H9 (cell line): ENCODE results near the gene NHLH1. TPM values are rescaled to one million over a fixed set of nuclear protein-coding genes. Genes with fewer than 3 reads are reported as not detected.

ENCODE experiments used
- DNase-seq: peaks from one replicate; pipeline ENCODE4 v3.0.0-alpha.2; 2017
- H2AFZ ChIP-seq: one replicate; pipeline ENCODE4 v1.6.1; 2013; ENCODE audit warnings: mild to moderate bottlenecking, low read length, control low read depth, moderate library complexity
- H2AK5ac ChIP-seq: 2 replicates; pipeline ENCODE4 v1.6.1; 2013; ENCODE audit warnings: low read length, control low read depth, mixed read lengths; ENCODE audit not compliant: insufficient read length
- H2BK120ac ChIP-seq: one replicate; pipeline ENCODE4 v1.6.1; 2013; ENCODE audit warnings: low read depth, mild to moderate bottlenecking, low read length, control low read depth, inconsistent platforms; ENCODE audit not compliant: poor library complexity, severe bottlenecking
- H2BK12ac ChIP-seq: 2 replicates; pipeline ENCODE4 v1.6.1; 2013; ENCODE audit warnings: low read length, control low read depth, mixed read lengths, low read depth; ENCODE audit not compliant: insufficient read length
- H2BK15ac ChIP-seq: 2 replicates; pipeline ENCODE4 v1.6.1; 2013; ENCODE audit warnings: low read depth, low read length, control low read depth
- H2BK20ac ChIP-seq: one replicate; pipeline ENCODE4 v1.6.1; 2013; ENCODE audit warnings: low read depth, mild to moderate bottlenecking, low read length, control low read depth, inconsistent platforms; ENCODE audit not compliant: poor library complexity, severe bottlenecking
- H2BK5ac ChIP-seq: 2 replicates; pipeline ENCODE4 v1.6.1; 2013; ENCODE audit warnings: low read length, control low read depth, mixed read lengths; ENCODE audit not compliant: insufficient read length
- H3K14ac ChIP-seq: 2 replicates; pipeline ENCODE4 v1.6.1; 2013; ENCODE audit warnings: low read length, control low read depth; ENCODE audit not compliant: insufficient read depth
- H3K18ac ChIP-seq: 2 replicates; pipeline ENCODE4 v1.6.1; 2013; ENCODE audit warnings: low read depth, mild to moderate bottlenecking, mixed read lengths, low read length, control low read depth; ENCODE audit not compliant: insufficient read length
- H3K23ac ChIP-seq: 2 replicates; pipeline ENCODE4 v1.6.1; 2013; ENCODE audit warnings: low read length, control low read depth, mixed read lengths, low read depth; ENCODE audit not compliant: insufficient read length
- H3K23me2 ChIP-seq: 2 replicates; pipeline ENCODE4 v1.6.1; 2013; ENCODE audit warnings: low read depth, mild to moderate bottlenecking, mixed read lengths, low read length, control low read depth; ENCODE audit not compliant: insufficient read length, poor library complexity, severe bottlenecking
- H3K27ac ChIP-seq: 2 replicates; pipeline ENCODE4 v1.5.1; 2013; ENCODE audit warnings: low read length, control low read depth, mixed read lengths, low read depth; ENCODE audit not compliant: insufficient read length
- H3K27me3 ChIP-seq: 2 replicates; pipeline ENCODE4 v1.6.1; 2013; ENCODE audit warnings: low read length, control low read depth, inconsistent platforms; ENCODE audit not compliant: insufficient read depth
- H3K4ac ChIP-seq: 2 replicates; pipeline ENCODE4 v1.6.1; 2013; ENCODE audit warnings: low read depth, mild to moderate bottlenecking, control low read depth, inconsistent platforms, low read length, moderate library complexity
- H3K4me1 ChIP-seq: 2 replicates; pipeline ENCODE4 v1.6.1; 2013; ENCODE audit warnings: low read length, control low read depth, inconsistent platforms; ENCODE audit not compliant: insufficient read depth
- H3K4me2 ChIP-seq: 2 replicates; pipeline ENCODE4 v1.6.1; 2013; ENCODE audit warnings: low read length, control low read depth, mixed read lengths; ENCODE audit not compliant: insufficient read length, insufficient read depth
- H3K56ac ChIP-seq: 2 replicates; pipeline ENCODE4 v1.6.1; 2013; ENCODE audit warnings: low read depth, mild to moderate bottlenecking, mixed read lengths, low read length, control low read depth; ENCODE audit not compliant: insufficient read length
- H3K79me1 ChIP-seq: 2 replicates; pipeline ENCODE4 v1.6.1; 2013; ENCODE audit warnings: low read depth, mild to moderate bottlenecking, moderate library complexity, low read length, control low read depth, inconsistent platforms; ENCODE audit not compliant: insufficient read depth, poor library complexity, severe bottlenecking
- H3K79me2 ChIP-seq: 2 replicates; pipeline ENCODE4 v1.6.1; 2013; ENCODE audit warnings: low read length, control low read depth, inconsistent platforms; ENCODE audit not compliant: insufficient read depth
- H3K9ac ChIP-seq: 2 replicates; pipeline ENCODE4 v1.6.1; 2013; ENCODE audit warnings: low read length, control low read depth, mixed read lengths; ENCODE audit not compliant: insufficient read length; ENCODE audit errors: extremely low read depth
- H3K9me3 ChIP-seq: one replicate; pipeline ENCODE4 v1.6.1; 2013; ENCODE audit warnings: low read depth, low read length, inconsistent platforms; ENCODE audit not compliant: control insufficient read depth
- H3T11ph ChIP-seq: one replicate; pipeline ENCODE4 v1.6.1; 2013; ENCODE audit warnings: mild to moderate bottlenecking, low read length, control low read depth, inconsistent platforms
- H4K20me1 ChIP-seq: one replicate; pipeline ENCODE4 v1.6.1; 2013; ENCODE audit not compliant: control insufficient read depth, insufficient read length, insufficient read depth
- H4K5ac ChIP-seq: 2 replicates; pipeline ENCODE4 v1.6.1; 2013; ENCODE audit warnings: low read depth, mild to moderate bottlenecking, mixed read lengths, low read length, control low read depth; ENCODE audit not compliant: insufficient read length
- H4K8ac ChIP-seq: replicated peaks from 2 replicates; pipeline ENCODE4 v1.6.1; 2013; ENCODE audit warnings: low read length, control low read depth, mixed read lengths, low read depth; ENCODE audit not compliant: insufficient read length
- H4K91ac ChIP-seq: 2 replicates; pipeline ENCODE4 v1.6.1; 2013; ENCODE audit warnings: low read depth, mild to moderate bottlenecking, moderate library complexity, mixed read lengths, low read length, control low read depth; ENCODE audit not compliant: insufficient read length
- H3K27ac Mint-ChIP-seq, 3 experiments: 2 replicates in 2 of 3; 3 replicates in 1 of 3; pipeline ENCODE4 v1.8.0; 2020 to 2021; ENCODE audit warnings: mixed read lengths in 3 of 3, mild to moderate bottlenecking in 1 of 3, moderate library complexity in 1 of 3
- H3K27me3 Mint-ChIP-seq: 2 replicates; pipeline ENCODE4 v1.8.0; 2021; ENCODE audit warnings: low read depth, mild to moderate bottlenecking, moderate library complexity, mixed read lengths
- H3K36me3 Mint-ChIP-seq, 3 experiments: 2 replicates in 2 of 3; 3 replicates in 1 of 3; pipeline ENCODE4 v1.8.0; 2020 to 2021; ENCODE audit warnings: low read depth in 3 of 3, mixed read lengths in 3 of 3; ENCODE audit not compliant: insufficient read depth in 1 of 3
- H3K4me1 Mint-ChIP-seq, 2 experiments: 2 replicates each; pipeline ENCODE4 v1.8.0; 2020; ENCODE audit warnings: mixed read lengths in 2 of 2
- H3K4me3 Mint-ChIP-seq, 2 experiments: 2 replicates in 1 of 2; 3 replicates in 1 of 2; pipeline ENCODE4 v1.8.0; 2020 to 2021; ENCODE audit warnings: mild to moderate bottlenecking in 2 of 2, mixed read lengths in 2 of 2, moderate library complexity in 1 of 2
- H3K9me3 Mint-ChIP-seq, 2 experiments: 2 replicates in 1 of 2; 3 replicates in 1 of 2; pipeline ENCODE4 v1.8.0; 2020; ENCODE audit warnings: mild to moderate bottlenecking in 2 of 2, mixed read lengths in 2 of 2, moderate library complexity in 1 of 2
- WGBS: extraction: QIAGEN DNeasy Blood & Tissue Kit; methylation state at CpG from one replicate; pipeline ENCODE4 v1.1.7; 2013; ENCODE audit warnings: missing lambda C conversion rate, low lambda C conversion rate, mixed read lengths; ENCODE audit not compliant: insufficient read length; ENCODE audit errors: extremely low coverage; 5-methylcytosine and 5-hydroxymethylcytosine counted together
- total RNA-seq: library from RNA; stranded (reverse); gene quantifications from 2 replicates; pipeline ENCODE4 v1.2.1, GENCODE V29; 2021
- TF ChIP-seq, protein P1 (sequence below): fragments of 200-600 bp; sonication (generic); conservative IDR thresholded peaks from 3 replicates; pipeline ENCODE4 v1.8.0; 2021; ENCODE audit warnings: antibody characterized with exemption, mild to moderate bottlenecking

The NHLH1 gene
- total RNA-seq, 1 experiment from 2014 or later, result 1.5 TPM

GRCh38 chr1:160362168-160362957, 4.5 kb upstream of the NHLH1 start:
- H3K4me2 ChIP-seq, result no peak overlapping the region

More at GRCh38 chr1:160362168-160362957, 4.5 kb upstream of the NHLH1 start:
- no peak overlapping the region for H3K4ac ChIP-seq
- Mint-ChIP-seq H3K27me3 (peaks cover under 1% of the 10 kb centered on the region; the same call in 1 of the 2 replicates), H3K27ac (peak overlapping the region; percentile 87 to 99 (median 95)), H3K9me3 (no peaks in the 10 kb centered on the region), H3K4me1 (peaks cover 37 to 51% of the 10 kb centered on the region in 2 experiments), H3K4me3 (peak overlapping the region in 1 of 2 experiments; percentile 40; a peak in 1 of 5 replicates), H3K36me3 (peaks cover 5 to 34% (median 29%) of the 10 kb centered on the region in 3 experiments; a peak in 6 of 7 replicates)
- no peaks in the 10 kb centered on the region for H3K79me2 ChIP-seq
- no peak overlapping the region for H3K27ac ChIP-seq
- H4K20me1 ChIP-seq, result no peaks in the 10 kb centered on the region
- H2AFZ ChIP-seq, result no peak overlapping the region
- H4K5ac ChIP-seq, result no peak overlapping the region
- H2BK120ac ChIP-seq, result no peak overlapping the region
- H4K91ac ChIP-seq, result no peak overlapping the region
- no peaks in the 10 kb centered on the region; the same call in 1 of the 2 replicates for H3K4me1 ChIP-seq
- H2BK15ac ChIP-seq, result no peak overlapping the region
- no peak for DNase-seq
- TF ChIP-seq, protein P1, sequence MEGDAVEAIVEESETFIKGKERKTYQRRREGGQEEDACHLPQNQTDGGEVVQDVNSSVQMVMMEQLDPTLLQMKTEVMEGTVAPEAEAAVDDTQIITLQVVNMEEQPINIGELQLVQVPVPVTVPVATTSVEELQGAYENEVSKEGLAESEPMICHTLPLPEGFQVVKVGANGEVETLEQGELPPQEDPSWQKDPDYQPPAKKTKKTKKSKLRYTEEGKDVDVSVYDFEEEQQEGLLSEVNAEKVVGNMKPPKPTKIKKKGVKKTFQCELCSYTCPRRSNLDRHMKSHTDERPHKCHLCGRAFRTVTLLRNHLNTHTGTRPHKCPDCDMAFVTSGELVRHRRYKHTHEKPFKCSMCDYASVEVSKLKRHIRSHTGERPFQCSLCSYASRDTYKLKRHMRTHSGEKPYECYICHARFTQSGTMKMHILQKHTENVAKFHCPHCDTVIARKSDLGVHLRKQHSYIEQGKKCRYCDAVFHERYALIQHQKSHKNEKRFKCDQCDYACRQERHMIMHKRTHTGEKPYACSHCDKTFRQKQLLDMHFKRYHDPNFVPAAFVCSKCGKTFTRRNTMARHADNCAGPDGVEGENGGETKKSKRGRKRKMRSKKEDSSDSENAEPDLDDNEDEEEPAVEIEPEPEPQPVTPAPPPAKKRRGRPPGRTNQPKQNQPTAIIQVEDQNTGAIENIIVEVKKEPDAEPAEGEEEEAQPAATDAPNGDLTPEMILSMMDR, result no peak
- WGBS, result no CpG with 5 or more reads among the region's 9 CpGs
- H3K9ac ChIP-seq, result no peak overlapping the region
- H2BK12ac ChIP-seq, result no peak overlapping the region
- H3K9me3 ChIP-seq, result no peaks in the 10 kb centered on the region
- no peaks in the 10 kb centered on the region for H3K79me1 ChIP-seq
- no peak overlapping the region for H3K18ac ChIP-seq
- H3K23me2 ChIP-seq, result no peaks in the 10 kb centered on the region
- no peak overlapping the region for H3T11ph ChIP-seq
- H4K8ac ChIP-seq, result no peak overlapping the region
- no peak overlapping the region for H3K56ac ChIP-seq
- H2BK5ac ChIP-seq, result no peak overlapping the region
- no peak overlapping the region for H2BK20ac ChIP-seq
- no peak overlapping the region for H3K14ac ChIP-seq
- H3K27me3 ChIP-seq, result no peaks in the 10 kb centered on the region
- no peak overlapping the region for H3K23ac ChIP-seq
- no peak overlapping the region for H2AK5ac ChIP-seq
